Stimulated activated CD4-positive, alpha-beta T cell treated with anti-CD3 and anti-CD28 coated beads, Interleukin-2, amount 100 ng/mL, for 48 hours (primary cell): Measurements from ENCODE around the gene POR.
"Not testable (repeated sequence)": the region's sequence is repeated elsewhere in the genome, so short reads cannot be mapped to it uniquely, and the experiment has no call there.

Experiments
- DNase-seq, 2 donors: peaks; one replicate each; pipeline ENCODE4 v3.0.0-alpha.2; 2020

The POR gene

DNA sequence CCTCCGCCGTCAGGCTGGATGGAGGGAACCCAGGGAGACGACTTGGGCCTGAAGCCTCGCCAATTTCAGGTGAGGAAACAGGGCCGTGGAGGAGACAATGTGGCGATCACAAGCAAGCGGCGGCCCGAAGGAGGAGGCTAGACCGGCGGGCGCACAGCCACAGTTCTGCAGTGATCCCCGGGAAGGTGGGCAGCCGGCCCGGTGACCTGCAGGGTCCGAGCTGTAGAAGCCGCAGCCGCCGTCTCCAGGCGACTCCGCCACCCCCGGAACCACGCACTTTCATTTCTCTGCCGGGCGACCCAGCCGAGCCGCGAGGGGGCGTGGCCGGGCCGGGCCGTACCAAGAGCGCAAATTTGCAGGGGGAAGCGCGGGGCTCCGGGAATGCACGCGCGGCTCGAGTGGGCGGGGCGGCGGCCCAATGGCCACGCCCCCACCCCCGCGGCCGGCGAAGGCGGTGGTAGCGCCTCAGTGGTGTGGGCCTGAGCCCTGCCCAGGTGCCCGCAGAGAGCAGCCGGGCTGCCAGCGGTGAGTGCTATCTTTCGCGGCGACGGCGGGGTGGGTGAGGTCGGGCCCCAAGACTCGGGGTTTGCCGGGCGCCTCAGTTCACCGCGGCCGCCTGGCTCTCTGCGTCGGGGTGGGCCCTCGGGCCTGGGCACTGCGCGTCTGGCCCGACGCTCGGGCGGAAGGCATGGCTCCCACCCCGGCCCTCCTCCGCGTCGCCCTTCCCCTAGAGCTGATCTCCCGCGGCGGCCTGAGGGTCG, at the start of gene POR:
POR (plus strand) TSS at position 501 of the 761 bp plus-strand sequence. CDS start 38,847 bp downstream, outside the sequence.
- peak; percentile 97 to 98 for DNase-seq

DNA sequence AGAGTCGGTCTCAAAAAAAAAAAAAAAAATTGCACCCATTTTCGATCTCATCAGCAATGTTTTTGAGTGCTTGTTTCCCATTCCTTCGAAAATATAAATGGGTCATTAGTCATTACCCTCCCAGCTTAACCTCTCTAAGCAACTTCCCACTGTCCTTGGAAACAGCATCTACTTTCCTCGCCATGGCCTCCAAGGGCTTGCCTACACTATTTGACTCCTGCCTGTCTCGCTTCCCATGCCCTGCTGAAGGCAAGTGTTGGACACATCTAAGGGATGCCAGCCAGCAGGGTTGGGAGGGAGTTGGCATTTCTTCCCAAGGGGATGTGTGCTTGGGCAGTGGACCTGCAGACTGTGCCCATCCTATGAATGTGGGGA, 48.9 kb upstream of the POR start:
- DNase-seq, result no peak

DNA sequence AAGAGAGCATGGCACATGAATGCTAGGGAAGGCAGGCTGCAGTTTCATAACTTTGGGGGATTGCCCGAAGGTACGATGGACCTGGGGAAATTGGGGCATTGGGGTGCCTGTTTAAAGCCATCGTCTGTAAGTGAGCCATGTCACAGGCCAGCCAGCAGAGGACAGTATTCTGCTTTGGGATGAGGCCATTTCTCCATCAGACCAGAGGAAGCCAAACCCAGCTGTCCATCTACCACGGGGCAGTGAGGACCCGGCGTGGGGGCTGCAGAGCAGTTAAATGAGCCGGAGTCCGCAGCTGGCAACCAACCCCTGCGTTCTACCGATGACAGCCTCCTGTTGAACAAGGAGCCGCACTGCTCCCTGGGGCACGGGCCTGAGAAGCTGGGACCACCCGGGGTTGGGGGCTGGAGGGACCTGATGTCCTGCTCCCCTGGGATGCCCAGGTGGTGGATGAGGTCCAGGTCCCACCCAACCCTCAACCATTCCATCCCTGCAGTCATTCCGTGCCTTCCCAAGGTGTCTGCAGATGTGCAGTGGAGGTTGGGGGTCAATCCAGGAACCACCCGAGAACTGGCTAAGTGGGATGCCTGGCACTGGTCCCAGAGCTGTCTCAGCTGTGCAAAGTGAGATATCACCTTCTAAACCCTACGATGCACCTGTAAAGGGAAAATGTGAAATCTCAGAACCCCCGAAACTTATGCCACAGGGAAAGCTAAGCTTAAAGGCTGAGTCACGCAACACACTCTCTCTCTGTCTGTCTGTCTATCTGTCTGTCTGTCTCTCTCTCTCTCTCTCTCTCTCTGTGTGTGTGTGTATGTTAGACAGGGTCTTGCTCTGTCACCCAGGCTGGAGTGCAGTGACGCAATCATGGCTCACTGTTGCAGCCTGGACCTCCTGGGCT, 48.2 kb upstream of the POR start:
- DNase-seq, result peak in 1 of 2 donors; percentile 28

DNA sequence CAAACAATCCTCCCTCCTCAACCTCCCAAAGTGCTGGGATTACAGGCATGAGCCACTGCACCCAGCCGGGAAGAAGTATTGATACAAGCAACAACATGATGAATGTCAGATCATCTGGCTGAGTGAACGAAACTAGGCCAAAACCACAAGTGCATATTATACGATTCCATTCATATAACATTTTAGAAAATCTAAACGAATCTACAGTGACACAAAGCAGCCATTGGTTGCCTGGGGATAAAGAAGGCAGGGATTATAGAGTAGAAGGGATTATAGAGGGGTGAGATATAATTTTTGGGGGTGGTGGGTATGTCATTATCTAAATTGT, 47.6 kb upstream of the POR start:
- no peak for DNase-seq

DNA sequence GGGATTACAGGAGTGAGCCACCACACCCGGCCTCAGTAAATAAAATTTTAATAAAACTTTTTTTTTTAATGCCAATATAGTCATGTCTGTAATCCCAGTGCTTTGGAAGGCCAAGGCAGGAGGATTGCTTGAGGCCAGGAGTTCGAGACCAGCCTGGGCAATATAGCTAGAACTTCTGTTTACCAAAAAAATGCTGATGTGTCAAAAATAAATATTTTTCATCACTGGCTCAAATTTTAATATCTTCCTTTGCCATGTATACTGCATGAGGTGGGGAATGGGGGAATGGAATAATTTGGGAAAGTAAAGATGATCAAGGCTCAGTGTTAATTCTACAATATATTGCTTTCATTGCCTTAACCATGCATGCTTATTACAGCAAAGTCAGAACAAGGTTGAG, 46.8 kb upstream of the POR start:
- no peak for DNase-seq

DNA sequence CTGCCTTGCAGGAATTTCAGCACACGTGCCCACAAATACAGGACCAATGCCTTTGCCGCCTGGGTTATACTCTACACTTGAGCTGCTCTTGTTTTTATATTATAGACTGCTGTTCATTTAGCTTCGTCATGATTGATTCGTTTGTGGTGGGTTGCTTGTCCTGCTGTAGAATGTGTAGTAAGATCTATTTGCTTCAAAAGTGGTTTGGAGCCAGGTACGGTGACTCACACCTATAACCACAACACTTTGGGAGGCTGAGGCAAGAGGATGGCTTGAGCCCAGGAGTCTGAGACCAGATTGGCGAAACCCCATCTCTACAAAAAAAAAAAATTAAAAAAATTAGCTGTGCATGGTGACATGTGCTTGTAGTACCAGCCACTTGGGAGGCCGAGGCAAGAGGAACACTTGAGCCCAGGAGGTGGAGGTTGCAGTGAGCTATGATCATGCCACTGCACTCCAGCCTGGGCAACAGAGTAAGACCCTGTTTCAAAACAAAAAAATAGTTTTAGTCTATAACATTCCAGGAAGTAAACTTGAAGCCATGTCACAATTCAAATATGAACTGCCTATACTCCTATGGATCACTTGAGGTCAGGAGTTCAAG, 45.1 kb upstream of the POR start:
- no peak for DNase-seq

DNA sequence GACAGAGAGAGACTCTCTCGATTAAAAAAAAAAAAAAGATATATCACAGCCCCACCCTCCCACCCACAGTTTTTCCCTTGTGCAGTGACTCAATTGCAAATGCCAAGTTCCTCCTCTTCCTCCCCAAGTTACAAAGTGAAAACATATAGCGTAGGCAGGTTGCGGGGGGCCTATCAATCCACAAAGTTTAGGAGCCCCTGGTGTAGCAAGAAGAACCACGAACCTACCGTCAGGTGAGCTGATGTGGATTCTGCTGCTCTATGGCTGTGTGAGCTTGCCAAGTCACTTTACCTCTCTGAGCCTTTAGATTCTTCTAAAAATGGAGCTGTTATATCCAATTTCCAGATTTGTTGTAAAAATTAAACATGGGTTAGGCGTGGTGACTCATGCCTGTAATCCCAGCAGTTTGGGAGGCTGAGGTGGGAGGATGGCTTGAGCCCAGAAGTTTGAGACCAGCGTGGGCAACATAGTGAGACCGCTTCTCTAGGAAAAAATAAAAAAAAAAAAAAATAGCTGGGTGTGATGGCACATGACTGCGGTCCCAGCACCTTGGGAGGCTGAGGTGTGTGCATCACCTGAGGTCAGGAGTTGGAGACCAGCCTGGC, 44.3 kb upstream of the POR start:
- no peak for DNase-seq

DNA sequence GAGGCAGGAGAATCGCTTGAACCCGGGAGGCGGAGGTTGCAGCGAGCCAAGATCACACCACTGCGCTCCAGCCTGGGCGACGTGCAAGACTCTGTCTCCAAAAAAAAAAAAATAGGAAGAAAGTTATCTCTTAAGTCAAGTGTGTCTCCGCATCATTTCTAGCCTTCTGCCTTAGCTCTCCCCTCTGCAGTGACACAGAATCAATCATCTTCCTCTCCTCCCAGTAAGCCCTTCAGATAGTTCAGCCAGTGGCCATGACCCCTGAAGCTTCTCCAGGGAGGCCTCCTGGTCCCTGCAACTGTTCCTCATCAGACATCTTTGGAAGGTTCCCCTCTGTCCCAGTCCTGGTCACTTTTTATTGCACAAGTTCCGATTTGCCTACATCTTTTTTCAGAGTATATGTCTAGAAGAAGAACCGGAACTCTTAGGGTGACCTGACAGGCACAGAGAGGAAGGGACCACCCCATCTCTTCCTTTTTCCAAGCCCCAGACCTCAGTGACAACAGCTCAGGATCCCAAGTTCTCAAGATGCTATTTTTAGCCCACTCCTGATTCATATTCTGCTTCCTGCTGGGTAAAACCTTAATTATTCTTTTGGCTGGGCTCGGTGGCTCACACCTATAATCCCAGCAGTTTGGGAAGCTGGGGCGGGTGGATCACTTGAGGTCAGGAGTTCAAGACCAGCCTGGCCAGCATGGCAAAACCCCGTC, 42.7 kb upstream of the POR start:
- no peak for DNase-seq

DNA sequence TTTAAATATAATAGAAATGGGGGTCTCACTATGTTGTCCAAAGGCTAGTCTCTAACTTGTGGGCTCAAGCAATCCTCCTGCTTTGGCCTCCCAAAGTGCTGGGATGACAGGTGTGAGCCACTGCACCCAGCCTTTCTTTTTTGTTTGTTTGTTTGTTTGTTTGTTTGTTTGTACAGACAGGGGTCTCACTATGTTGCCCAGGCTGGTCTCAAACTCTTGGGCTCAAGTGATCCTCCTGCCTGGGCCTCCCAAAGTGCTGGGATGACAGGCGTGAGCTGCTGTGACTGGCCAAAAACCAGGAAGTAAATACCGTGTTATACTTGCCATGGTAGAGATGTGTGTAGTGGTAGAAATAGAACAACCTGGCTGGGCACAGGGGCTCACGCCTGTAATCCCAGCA, 40.8 kb upstream of the POR start:
- DNase-seq, result not testable (repeated sequence)

DNA sequence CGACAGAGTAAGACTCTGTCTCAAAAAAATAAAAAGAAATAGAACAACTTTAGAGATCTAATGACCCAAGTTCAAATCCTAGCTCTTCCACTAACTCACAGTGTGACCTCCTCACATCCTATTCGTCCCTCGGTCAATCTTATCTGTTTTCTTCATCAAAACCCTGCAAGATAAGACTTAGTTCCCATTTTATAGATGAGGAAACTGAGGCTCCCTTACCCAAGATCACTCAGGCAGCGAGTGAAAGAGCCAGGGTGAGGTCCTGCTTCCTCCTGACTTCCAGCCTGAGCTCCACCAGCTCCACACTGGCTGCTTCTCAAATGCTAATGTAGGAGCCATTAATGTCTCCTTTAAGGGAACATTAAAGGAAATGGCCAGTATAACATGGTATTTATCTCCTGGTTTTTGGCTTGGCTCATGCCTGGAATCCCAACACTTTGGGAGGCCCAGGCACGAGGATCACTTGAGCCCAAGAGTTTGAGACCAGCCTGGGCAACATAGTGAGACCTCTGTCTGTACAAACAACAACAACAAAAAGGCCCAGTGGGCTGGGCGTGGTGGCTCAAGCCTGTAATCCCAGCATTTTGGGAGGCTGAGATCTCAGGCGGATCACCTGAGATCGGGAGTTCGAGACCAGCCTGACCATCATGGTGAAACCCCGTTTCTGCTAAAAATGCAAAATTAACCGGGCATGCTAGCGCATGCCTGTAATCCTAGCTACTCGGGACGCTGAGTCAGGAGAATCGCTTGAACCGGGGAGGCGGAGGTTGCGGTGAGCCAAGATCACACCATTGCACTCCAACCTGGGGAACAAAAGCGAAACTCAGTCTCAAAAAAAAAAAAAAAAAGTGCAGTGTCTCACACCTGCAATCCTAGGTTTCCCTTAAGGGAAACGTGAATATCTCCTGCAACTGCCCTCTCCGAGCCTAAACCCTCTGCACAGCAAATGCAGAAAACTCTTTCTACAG, 39.6 kb upstream of the POR start:
- no peak for DNase-seq

DNA sequence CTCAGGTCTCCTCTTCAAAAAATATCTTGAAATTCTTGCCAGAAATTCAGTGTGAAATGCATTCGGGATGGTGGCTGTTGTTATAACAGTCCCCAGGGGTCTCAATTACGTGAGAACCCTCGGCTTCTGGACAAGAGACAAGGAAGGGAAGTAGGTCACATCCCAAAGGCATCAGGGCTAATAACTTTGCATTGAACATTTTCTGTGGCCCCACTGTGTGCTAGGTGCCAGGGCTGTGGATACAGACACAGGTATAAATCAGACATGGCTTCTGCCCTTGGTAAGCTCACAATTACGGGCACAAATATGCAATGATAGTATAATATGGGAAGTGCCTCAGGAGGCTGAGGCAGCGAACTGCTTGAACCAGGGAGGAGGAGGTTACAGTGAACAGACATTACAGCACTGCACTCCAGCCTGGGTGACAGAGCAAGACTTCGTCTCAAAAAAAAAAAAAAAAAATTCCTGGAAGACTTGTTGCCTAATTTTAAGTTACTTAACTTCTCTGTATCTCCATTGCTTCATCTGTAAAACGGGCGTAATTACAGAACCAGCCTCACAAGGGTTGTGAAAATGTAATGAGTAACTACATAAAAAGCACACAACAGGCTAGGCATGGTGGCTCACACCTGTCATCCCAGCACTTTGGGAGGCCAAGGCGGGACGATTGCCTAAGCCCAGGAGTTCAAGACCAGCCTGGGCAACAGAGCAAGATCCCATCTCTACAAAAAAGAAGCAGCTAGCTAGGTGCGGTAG, 38.7 kb upstream of the POR start:
- DNase-seq, result no peak

DNA sequence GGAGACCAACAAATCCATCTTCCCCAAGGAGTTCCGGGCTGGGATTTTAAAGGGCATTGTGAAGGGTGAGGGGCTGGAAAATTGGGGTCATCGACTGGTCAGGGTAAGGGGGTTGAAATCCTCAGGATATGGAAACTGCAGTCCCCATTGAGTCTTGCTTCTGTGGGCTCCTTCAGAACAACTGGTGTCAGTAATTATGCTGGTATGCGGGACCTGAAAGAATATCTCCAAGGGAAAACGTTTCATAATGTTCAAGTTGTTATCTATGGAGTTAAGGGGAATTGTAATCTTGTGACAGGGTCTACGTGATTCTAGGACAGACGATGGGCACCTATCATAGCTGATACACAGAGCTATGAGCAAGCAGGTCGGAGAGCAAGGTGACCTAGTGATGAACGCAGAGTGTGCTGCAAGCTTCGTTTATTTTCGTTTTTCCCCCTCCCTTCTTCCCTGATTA, 36.6 kb upstream of the POR start:
- DNase-seq, result no peak

DNA sequence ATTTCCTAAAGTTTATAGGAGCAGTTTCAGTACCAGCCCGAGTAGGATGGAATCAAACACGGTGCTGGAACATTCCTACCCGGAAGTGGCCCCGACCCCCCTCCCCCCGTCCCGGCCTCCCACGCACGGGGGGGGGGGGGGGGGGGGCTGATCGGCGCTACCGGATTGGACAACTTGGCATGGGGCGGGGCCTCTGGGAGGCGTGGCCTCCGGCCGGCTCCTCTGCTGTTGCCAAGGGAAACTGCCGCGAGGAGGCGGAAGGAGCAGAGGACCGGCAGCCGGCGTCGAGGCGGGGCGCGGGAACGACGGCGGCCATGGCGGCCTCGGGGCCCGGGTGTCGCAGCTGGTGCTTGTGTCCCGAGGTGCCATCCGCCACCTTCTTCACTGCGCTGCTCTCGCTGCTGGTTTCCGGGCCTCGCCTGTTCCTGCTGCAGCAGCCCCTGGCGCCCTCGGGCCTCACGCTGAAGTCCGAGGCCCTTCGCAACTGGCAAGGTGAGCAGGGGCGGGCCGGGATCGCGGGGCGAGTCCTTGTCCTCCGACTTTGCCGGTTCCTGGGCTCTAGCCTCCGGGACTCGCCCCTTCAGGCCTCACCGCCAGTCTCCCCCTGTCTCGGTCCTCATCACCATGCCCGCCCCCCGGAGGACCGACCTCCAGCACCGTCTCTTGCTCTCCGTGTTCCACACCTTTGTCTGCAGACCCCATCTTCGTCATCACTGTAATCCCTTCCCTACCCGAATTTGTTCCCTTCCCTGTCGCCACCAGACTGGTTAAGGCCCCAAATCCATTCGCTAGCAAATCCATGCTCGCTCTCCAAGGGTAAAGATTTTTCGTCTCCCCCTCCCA, 36.0 kb upstream of the POR start, which contains the start of gene RHBDD2:
RHBDD2 (plus strand) TSS at position 266 of the 843 bp plus-strand sequence; CDS start at position 315, 49 bp downstream.
- DNase-seq, result peak; percentile 95

DNA sequence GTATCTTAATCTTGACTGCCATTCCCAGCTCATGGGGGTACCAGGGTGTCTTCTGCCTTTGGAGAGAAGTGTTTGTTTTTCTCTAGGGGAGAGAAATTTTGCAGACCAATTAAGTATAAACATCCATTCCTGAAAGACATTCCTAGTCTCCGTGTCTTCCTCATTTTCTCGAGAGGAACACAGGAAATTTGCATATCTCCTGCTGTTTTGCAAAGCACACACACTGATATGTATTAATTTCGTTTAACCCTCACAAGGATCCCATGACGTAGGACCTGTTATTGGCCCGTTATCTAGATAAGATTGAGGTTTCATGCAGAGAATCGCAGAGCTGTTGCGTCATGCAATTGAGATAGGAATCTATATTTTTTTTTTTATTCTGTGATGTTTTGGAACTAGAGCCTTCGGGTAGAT, 35.2 kb upstream of the POR start:
- DNase-seq, result no peak

DNA sequence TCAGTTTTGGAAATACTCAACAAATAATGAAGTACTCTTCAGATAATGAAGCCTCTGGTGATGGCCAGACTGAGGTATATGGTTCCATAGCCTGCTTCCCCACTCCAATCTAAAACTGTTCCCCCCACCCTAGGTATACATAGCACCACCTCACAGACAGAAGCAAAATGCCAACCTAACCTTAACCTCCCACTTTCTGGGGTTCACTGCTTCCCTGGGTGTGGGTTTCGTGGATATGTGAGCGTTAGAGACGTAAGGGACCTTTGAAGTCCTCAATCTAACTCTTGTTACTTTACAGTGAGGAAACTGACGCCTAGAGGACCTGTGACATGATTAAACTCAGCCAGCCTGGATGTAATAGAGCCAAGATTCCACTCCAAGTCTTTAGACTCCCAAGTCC, 34.7 kb upstream of the POR start:
- DNase-seq, result no peak

DNA sequence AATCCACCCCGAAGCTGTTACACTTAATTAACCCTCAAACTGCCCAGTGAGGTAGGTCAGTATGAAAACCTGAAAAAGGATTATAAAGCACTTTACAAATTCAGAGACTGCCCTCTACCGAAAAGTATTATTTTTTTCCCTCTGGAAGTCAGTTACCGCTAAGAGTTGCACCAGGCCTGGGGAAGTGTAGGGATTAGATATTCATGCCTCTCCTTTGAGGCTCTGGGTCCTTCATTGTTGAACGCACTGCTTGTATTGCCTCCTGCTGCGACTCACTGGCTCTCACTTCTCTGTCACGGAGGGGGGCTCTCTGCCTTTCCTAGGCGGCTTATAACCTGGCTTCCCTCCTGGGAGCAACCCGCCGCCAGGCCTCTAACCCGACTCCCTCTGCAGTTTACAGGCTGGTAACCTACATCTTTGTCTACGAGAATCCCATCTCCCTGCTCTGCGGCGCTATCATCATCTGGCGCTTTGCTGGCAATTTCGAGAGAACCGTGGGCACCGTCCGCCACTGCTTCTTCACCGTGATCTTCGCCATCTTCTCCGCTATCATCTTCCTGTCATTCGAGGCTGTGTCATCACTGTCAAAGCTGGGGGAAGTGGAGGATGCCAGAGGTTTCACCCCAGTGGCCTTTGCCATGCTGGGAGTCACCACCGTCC, 33.4 kb upstream of the POR start:
- DNase-seq, result no peak

DNA sequence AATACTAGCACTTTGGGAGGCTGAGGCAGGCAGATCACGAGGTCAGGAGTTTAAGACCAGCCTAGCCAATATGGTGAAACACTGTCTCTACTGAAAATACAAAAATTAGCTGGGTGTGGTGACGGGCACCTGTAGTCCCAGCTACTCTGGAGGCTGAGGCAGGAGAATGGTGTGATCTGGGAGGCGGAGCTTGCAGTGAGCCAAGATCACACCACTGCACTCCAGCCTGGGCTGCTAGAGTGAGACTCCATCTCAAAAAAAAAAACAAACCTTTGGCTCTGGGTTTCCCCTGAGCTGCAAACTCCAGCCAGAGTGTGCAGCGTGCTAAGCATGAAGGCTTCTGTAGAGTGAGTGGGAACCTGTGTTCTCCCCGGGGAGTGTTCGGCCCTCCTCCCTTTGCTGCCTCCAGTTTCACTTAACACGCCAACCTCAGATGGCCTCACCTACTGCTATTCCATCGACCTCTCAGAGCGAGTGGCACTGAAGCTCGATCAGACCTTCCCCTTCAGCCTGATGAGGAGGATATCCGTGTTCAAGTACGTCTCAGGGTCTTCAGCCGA, 31.6 kb upstream of the POR start:
- DNase-seq, result not testable (repeated sequence)

DNA sequence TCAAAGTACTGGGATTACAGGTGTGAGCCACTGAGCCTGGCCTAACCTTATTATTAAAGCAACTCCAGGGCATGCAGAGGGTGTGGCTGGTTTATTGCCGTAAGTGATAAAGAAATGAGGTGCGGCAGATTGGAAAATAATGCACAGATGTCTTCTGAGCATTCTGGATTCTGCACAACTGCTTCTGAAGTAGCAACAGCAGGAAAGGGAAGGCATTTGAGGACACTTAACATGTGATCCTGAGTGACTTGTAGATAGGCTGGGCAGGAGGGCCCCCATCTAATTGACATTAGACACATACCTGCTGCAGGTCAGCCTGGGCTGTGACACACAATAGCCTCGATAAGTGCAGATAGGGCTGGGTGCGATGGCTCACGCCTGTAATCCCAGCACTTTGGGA, 30.5 kb upstream of the POR start:
- no peak for DNase-seq

DNA sequence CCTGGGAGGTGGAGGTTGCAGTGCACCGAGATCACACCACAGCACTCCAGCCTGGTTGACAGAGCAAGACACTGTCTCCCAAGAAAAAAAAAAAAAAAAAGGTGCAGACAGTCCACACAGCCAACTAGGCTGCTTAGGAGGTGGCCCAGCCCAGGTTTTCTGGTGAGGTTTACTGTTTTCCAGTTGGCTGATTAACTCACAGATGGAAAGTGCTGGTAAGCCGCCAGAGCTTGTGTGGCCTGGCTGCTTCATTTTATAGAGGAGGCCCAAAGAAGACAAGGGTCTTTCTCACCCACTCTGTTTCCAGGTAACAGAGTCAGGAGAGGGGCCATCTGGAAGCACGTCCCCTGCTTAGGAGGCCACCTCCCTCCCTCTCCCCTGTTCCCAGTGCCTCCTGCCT, 29.9 kb upstream of the POR start:
- no peak for DNase-seq
